C4-2B (cell line): ENCODE results near the gene OTUD1.

Source experiments
- CTCF ChIP-seq: fragments of 450-650 bp; conservative IDR thresholded peaks from 2 replicates; pipeline ENCODE4 v1.5.1; 2017; ENCODE audit warnings: mild to moderate bottlenecking
- ZFX ChIP-seq: fragments of 450-650 bp; IDR thresholded peaks from 2 replicates; pipeline ENCODE4 v1.6.1; 2017

- TF ChIP-seq CTCF (no peak), ZFX (no peak)
Observed at GRCh38 chr10:23403719-23404118, 35.2 kb upstream of the OTUD1 start.
